ENCODE measurements around the gene RIOX2. TPM values are rescaled to one million over a fixed set of nuclear protein-coding genes. Genes with fewer than 3 reads are reported as not detected.

The RIOX2 gene
- total RNA-seq, 1 experiment from 2014 or later: 12.8 TPM

GRCh38 chr3:97999103-97999502 lies 26.9 kb upstream of the RIOX2 start:
- Histone ChIP-seq H3K36me3 (replicated peaks; ENCODE audit: control insufficient read depth, insufficient read depth, low read length) (no peaks in the 10 kb centered on the region), H3K27me3 (ENCODE audit: control insufficient read depth, insufficient read depth, low read length) (no peaks in the 10 kb centered on the region), H3K4me3 (ENCODE audit: insufficient read depth, low read depth, low read length) (no peak overlapping the region)
- no peak for DNase-seq

DNA sequence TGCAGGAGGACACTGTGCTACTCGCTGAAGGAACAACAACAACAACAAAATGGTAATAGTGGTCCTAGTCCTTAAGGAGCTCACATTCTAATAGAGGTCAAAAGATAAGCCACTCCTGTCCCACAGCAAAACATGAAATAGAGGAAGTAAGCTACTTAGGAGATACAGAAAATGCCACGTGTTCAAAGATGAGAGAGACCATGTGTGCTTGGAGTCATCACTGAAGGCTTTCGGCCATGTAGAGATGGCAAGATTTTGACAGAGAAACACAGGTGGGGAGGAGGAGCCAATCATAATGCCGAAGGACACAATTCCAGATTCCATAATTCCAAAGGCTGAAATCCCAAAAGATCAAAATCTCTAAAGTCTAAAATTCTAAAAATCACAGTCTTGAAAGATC lies 24.8 kb upstream of the RIOX2 start:
- DNase-seq: no peak
- Histone ChIP-seq H3K4me3 (ENCODE audit: insufficient read depth, low read depth, low read length) (no peak overlapping the region), H3K27me3 (ENCODE audit: control insufficient read depth, insufficient read depth, low read length) (no peaks in the 10 kb centered on the region), H3K36me3 (replicated peaks; ENCODE audit: control insufficient read depth, insufficient read depth, low read length) (no peaks in the 10 kb centered on the region)

GRCh38 chr3:97994328-97994945 lies 22.2 kb upstream of the RIOX2 start:
- Histone ChIP-seq H3K4me3 (ENCODE audit: insufficient read depth, low read depth, low read length) (no peak overlapping the region), H3K27me3 (ENCODE audit: control insufficient read depth, insufficient read depth, low read length) (no peaks in the 10 kb centered on the region), H3K36me3 (replicated peaks; ENCODE audit: control insufficient read depth, insufficient read depth, low read length) (no peaks in the 10 kb centered on the region)
- no peak for DNase-seq

DNA sequence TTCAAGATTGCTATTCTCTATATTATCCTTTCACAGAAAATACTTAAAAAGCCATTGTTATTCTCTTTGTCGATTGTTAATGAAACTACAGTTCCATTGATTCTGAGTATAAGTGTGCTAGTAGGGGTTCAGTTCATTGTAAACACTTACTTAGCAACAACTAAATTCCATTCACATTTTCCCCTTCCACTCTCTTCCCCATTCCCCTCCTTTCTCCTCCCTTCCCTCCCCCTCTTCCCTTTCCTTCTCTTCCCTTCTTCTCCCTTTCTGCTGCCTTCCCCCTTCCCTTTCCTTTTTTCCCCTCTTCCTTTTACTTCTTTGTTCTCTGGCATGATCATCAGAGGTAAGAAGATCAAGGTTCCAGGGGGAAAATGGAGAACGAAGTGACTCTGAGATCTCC lies 21.3 kb upstream of the RIOX2 start:
- Histone ChIP-seq H3K27me3 (ENCODE audit: control insufficient read depth, insufficient read depth, low read length) (no peaks in the 10 kb centered on the region), H3K36me3 (replicated peaks; ENCODE audit: control insufficient read depth, insufficient read depth, low read length) (no peaks in the 10 kb centered on the region), H3K4me3 (ENCODE audit: insufficient read depth, low read depth, low read length) (no peak overlapping the region)
- DNase-seq: no peak

GRCh38 chr3:97992547-97993173 lies 20.4 kb upstream of the RIOX2 start:
- H3K4me3 ChIP-seq (ENCODE audit: insufficient read depth, low read depth, low read length): no peak overlapping the region
- H3K36me3 ChIP-seq (replicated peaks; ENCODE audit: control insufficient read depth, insufficient read depth, low read length): no peaks in the 10 kb centered on the region
- no peak for DNase-seq
- H3K27me3 ChIP-seq (ENCODE audit: control insufficient read depth, insufficient read depth, low read length): no peaks in the 10 kb centered on the region

DNA sequence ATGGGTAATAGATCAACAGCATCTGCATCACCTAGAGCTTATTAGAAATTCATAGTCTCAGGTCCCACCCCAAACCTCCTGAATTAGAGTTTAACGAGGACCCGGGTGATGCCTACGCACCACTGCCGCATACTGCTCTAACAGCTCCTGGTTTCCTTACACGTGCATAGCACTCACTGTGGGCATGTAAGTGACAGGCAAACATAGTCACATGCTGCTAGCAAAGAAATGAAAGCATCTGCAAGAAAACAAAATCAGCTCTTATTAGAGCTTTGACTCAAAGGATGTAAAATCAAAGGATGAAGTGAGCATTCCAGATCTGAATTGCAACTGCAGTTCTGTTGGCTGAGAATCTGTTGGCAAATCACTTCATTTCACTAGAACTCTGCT lies 19.1 kb upstream of the RIOX2 start:
- Histone ChIP-seq H3K27me3 (ENCODE audit: control insufficient read depth, insufficient read depth, low read length) (no peaks in the 10 kb centered on the region), H3K4me3 (ENCODE audit: insufficient read depth, low read depth, low read length) (no peak overlapping the region), H3K36me3 (replicated peaks; ENCODE audit: control insufficient read depth, insufficient read depth, low read length) (no peaks in the 10 kb centered on the region)
- no peak for DNase-seq

DNA sequence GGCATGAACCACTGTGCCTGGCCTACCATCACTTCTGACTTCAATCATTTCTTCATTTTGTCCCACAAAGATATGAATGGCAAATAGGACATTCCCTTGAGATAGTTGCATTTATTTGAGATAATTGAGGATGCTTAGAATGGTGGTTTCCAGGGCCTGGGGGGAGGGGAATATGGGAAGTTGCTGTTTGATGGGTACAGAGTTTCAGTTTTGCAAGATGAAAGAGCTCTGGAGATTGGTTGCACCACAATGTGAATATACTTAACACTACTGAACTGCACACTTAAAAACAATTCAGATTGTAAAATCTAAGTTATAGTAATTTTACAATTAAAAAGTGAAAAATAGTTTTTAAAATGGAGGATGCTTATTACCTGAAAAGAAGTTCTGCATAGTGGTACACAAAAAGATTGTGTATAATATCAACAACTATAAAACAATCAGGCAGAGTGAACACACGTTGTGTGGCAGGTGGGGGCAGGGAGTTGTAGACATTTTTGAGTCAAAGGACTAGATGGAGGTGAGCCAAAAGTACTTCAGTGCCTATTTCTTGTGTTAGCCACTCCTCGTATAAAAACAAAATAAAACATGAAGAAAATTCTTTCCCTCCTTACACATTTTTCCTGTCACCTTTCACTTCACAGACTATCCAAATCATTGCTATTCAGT lies 18.5 kb upstream of the RIOX2 start:
- no peaks in the 10 kb centered on the region for H3K36me3 ChIP-seq (replicated peaks; ENCODE audit: control insufficient read depth, insufficient read depth, low read length)
- H3K27me3 ChIP-seq (ENCODE audit: control insufficient read depth, insufficient read depth, low read length): no peaks in the 10 kb centered on the region
- DNase-seq: no peak
- H3K4me3 ChIP-seq (ENCODE audit: insufficient read depth, low read depth, low read length): no peak overlapping the region

DNA sequence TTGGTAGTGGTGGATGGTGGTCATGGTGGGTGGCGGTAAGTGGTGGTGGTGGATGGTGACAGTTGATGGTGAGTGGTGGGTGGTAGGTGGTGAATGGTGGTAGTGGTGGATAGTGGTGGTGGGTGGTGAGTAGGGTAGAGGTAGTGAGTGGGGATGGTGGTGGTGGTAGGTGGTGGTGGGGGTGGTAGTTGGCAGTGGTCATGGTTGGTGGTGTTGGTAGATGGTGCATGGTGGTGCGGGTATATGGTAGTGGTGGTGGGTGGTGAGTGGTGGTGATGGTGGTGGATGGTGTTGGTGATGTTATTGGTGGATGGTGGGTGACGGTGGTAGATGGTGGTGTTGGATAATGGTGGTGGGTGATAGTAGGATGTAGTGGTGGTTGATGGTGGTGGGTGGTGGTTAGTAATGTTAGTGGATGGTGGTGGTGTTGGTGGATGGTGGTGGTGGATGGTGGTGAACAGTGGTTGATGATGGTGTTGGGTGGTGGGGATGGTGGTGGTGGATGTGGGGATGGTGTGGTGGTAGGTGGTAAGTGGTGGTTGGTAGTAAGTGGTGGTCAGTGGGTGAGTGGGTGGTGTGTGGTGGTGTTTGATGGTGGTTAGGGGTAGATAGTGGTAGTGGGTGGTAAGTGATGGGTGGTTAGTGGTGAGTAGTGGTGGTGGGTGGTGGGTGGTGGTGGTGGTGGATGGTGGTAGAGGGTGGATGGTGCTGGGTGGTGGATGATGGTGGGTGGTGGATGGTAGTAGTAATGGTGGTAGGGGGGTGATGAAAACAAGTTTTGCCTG lies 16.7 kb upstream of the RIOX2 start:
- no peak overlapping the region for H3K4me3 ChIP-seq (ENCODE audit: insufficient read depth, low read depth, low read length)
- no peak for DNase-seq
- no peaks in the 10 kb centered on the region for H3K36me3 ChIP-seq (replicated peaks; ENCODE audit: control insufficient read depth, insufficient read depth, low read length)
- no peaks in the 10 kb centered on the region for H3K27me3 ChIP-seq (ENCODE audit: control insufficient read depth, insufficient read depth, low read length)

- Histone ChIP-seq H3K36me3 (replicated peaks; ENCODE audit: control insufficient read depth, insufficient read depth, low read length) (no peaks in the 10 kb centered on the region), H3K27me3 (ENCODE audit: control insufficient read depth, insufficient read depth, low read length) (no peaks in the 10 kb centered on the region), H3K4me3 (ENCODE audit: insufficient read depth, low read depth, low read length) (no peak overlapping the region)
- DNase-seq: no peak
These were observed 15.1 kb upstream of the RIOX2 start for GRCh38 chr3:97987306-97987705.

- DNase-seq: no peak
- no peaks in the 10 kb centered on the region for H3K27me3 ChIP-seq (ENCODE audit: control insufficient read depth, insufficient read depth, low read length)
- no peak overlapping the region for H3K4me3 ChIP-seq (ENCODE audit: insufficient read depth, low read depth, low read length)
- no peaks in the 10 kb centered on the region for H3K36me3 ChIP-seq (replicated peaks; ENCODE audit: control insufficient read depth, insufficient read depth, low read length)
These were observed 11.8 kb upstream of the RIOX2 start for GRCh38 chr3:97983933-97984491.

- Histone ChIP-seq H3K4me3 (ENCODE audit: insufficient read depth, low read depth, low read length) (no peak overlapping the region), H3K36me3 (replicated peaks; ENCODE audit: control insufficient read depth, insufficient read depth, low read length) (no peaks in the 10 kb centered on the region), H3K27me3 (ENCODE audit: control insufficient read depth, insufficient read depth, low read length) (no peaks in the 10 kb centered on the region)
- no peak for DNase-seq
These were observed 9.7 kb upstream of the RIOX2 start for GRCh38 chr3:97981886-97982285.

DNA sequence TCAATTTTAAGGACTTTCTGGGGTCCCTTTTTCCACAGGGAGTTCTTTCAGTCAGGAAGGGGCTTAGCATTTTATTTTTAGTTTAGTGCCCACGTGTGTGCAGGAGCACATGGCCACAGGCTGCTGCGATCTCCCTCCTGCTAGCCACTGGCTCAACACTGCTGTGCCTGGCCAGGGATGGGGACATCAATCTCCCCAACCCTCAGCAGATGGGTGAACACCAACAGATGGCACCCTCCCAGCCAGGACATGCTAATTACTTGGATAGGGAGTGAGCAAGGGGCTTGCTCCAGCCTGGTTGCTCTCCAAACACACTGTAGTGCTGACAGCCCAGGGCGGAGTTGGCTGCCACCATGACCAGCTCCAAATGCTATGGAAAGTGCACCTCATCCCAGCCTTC lies 7.4 kb upstream of the RIOX2 start:
- no peaks in the 10 kb centered on the region for H3K27me3 ChIP-seq (ENCODE audit: control insufficient read depth, insufficient read depth, low read length)
- no peak overlapping the region for H3K4me3 ChIP-seq (ENCODE audit: insufficient read depth, low read depth, low read length)
- no peak for DNase-seq
- H3K36me3 ChIP-seq (replicated peaks; ENCODE audit: control insufficient read depth, insufficient read depth, low read length): no peaks in the 10 kb centered on the region

DNA sequence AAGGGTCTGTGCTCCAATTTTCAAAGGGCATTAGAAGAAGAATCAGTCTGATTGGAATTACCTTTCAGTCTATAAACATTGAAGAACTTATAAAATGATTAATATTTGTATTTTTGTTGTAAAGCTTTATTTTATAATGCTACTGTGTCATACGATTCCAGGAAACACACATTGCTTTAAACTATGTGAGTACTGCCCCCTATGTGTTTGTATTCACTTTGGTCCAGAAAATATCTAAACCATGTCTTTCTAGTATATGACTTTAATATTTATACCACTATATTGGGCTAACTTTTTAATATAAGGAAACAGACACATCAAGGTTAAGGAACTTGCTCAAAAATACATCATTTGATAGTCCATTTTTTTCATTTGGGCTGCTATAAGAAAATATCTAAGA lies 3.2 kb upstream of the RIOX2 start:
- no peak for DNase-seq
- Histone ChIP-seq H3K4me3 (ENCODE audit: insufficient read depth, low read depth, low read length) (no peak overlapping the region), H3K27me3 (ENCODE audit: control insufficient read depth, insufficient read depth, low read length) (peaks cover 7% of the 10 kb centered on the region), H3K36me3 (replicated peaks; ENCODE audit: control insufficient read depth, insufficient read depth, low read length) (no peaks in the 10 kb centered on the region)

- Histone ChIP-seq H3K36me3 (replicated peaks; ENCODE audit: control insufficient read depth, insufficient read depth, low read length) (no peaks in the 10 kb centered on the region), H3K4me3 (ENCODE audit: insufficient read depth, low read depth, low read length) (no peak overlapping the region), H3K27me3 (ENCODE audit: control insufficient read depth, insufficient read depth, low read length) (peaks cover 7% of the 10 kb centered on the region)
- DNase-seq: no peak
These were observed 2.8 kb upstream of the RIOX2 start for GRCh38 chr3:97974996-97975395.
